Body of pancreas (tissue), 4 donors: ENCODE measurements around the gene SLFN12L. TPM values are rescaled to one million over a fixed set of nuclear protein-coding genes. Genes with fewer than 3 reads are reported as not detected.
"Not testable (repeated sequence)": the region's sequence is repeated elsewhere in the genome, so short reads cannot be mapped to it uniquely, and the experiment has no call there.

ENCODE experiments used
- ATAC-seq: fragments of 150-250 bp; one replicate; pipeline ENCODE4 v1.9.1; 2016
- DNase-seq, 4 donors: peaks; one replicate each; pipeline ENCODE4 v3.0.0-alpha.2; 2019
- H3K27ac ChIP-seq, 4 donors: fragments of 200-600 bp; sonication (generic); 1 replicate in 3 of 4; 2 replicates in 1 of 4; pipeline versions ENCODE4 v1.5.1 to v1.6.1; 2016 to 2019; ENCODE audit warnings: mild to moderate bottlenecking in 1 of 4, mixed read lengths in 1 of 4, moderate library complexity in 1 of 4
- H3K27me3 ChIP-seq, 2 donors: fragments of 200-600 bp; sonication (generic); one replicate each; pipeline ENCODE4 v1.6.0; 2016; ENCODE audit warnings: mild to moderate bottlenecking in 1 of 2
- H3K36me3 ChIP-seq, 2 donors: fragments of 200-600 bp; sonication (generic); replicated peaks in 1 of 2; 2 replicates each; pipeline ENCODE4 v1.5.1; 2016; ENCODE audit warnings: low read depth in 2 of 2; ENCODE audit not compliant: insufficient read depth in 1 of 2
- H3K4me1 ChIP-seq: fragments of 200-600 bp; sonication (generic); one replicate; pipeline ENCODE4 v1.6.0; 2016
- H3K4me3 ChIP-seq, 2 donors: fragments of 200-600 bp; sonication (generic); 1 replicate in 1 of 2; 2 replicates in 1 of 2; pipeline ENCODE4 v1.5.1; 2016 to 2019
- H3K9me3 ChIP-seq, 3 donors: fragments of 200-600 bp; sonication (generic); 1 replicate in 2 of 3; 2 replicates in 1 of 3; pipeline ENCODE4 v1.5.1; 2016
- POLR2A ChIP-seq, 3 donors: fragments of 450-650 bp; IDR thresholded peaks; one replicate each; pipeline ENCODE4 v1.6.1; 2016; ENCODE audit warnings: antibody characterized with exemption in 3 of 3, mild to moderate bottlenecking in 2 of 3
- WGBS, 2 donors: methylation state at CpG; one replicate each; pipeline ENCODE4 v1.1.5; 2017; 5-methylcytosine and 5-hydroxymethylcytosine counted together
- intact Hi-C: fragments of 100-400 bp; cut with DNase I; formaldehyde crosslinking; loops from one replicate; pipeline ENCODE4 v1.15.1; 2023
- total RNA-seq, 2 donors: library from RNA; depleted of rRNA; stranded (reverse); fragments of >200 nt; gene quantifications; one replicate each; pipeline ENCODE4 v1.1.0, GENCODE V29; 2016
- TF ChIP-seq, protein P1 (sequence below), 7 experiments: fragments of 450-650 bp in 4 of 7; fragments of 200-600 bp in 3 of 7; sonication (generic) in 3 of 7; IDR thresholded peaks; one replicate each; pipeline ENCODE4 v1.5.1; 2016 to 2019; ENCODE audit warnings: antibody characterized with exemption in 7 of 7

SLFN12L gene
- total RNA-seq, 2 donors from 2014 or later, result 0.78 to 1.6 TPM

- 21 to 27% methylated on average over 2 of the region's 2 CpGs for WGBS, 2 donors
- no peaks in the 10 kb centered on the region for H3K4me1 ChIP-seq
- no peaks in the 10 kb centered on the region for H3K36me3 ChIP-seq
- H3K27me3 ChIP-seq, result peaks cover 0 to 6% of the 10 kb centered on the region in 2 donors
- TF ChIP-seq POLR2A (IDR thresholded peaks at IDR 0.05), result no peak
- TF ChIP-seq, protein P1, sequence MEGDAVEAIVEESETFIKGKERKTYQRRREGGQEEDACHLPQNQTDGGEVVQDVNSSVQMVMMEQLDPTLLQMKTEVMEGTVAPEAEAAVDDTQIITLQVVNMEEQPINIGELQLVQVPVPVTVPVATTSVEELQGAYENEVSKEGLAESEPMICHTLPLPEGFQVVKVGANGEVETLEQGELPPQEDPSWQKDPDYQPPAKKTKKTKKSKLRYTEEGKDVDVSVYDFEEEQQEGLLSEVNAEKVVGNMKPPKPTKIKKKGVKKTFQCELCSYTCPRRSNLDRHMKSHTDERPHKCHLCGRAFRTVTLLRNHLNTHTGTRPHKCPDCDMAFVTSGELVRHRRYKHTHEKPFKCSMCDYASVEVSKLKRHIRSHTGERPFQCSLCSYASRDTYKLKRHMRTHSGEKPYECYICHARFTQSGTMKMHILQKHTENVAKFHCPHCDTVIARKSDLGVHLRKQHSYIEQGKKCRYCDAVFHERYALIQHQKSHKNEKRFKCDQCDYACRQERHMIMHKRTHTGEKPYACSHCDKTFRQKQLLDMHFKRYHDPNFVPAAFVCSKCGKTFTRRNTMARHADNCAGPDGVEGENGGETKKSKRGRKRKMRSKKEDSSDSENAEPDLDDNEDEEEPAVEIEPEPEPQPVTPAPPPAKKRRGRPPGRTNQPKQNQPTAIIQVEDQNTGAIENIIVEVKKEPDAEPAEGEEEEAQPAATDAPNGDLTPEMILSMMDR (IDR thresholded peaks at IDR 0.05), result no peak
- no peak overlapping the region for H3K27ac ChIP-seq
- DNase-seq, result no peak
- ATAC-seq, result no peak
- no peak overlapping the region for H3K4me3 ChIP-seq
- intact Hi-C loops, result no loop called here
- H3K9me3 ChIP-seq, result peaks cover 0 to 5% (median 0%) of the 10 kb centered on the region in 3 donors
Observed at GRCh38 chr17:35514564-35514963, 22.9 kb downstream of the SLFN12L start.

- Histone ChIP-seq H3K27me3 (peaks cover 0 to 6% of the 10 kb centered on the region in 2 donors), H3K9me3 (peaks cover 0 to 7% (median 0%) of the 10 kb centered on the region in 3 donors), H3K4me1 (no peaks in the 10 kb centered on the region), H3K4me3 (no peak overlapping the region), H3K36me3 (no peaks in the 10 kb centered on the region), H3K27ac (no peak overlapping the region)
- 70 to 86% methylated on average over 2 of the region's 2 CpGs for WGBS, 2 donors
- TF ChIP-seq, protein P1 (IDR thresholded peaks at IDR 0.05), result no peak
- TF ChIP-seq POLR2A (IDR thresholded peaks at IDR 0.05), result no peak
- no peak for DNase-seq
- intact Hi-C loops, result no loop called here
- no peak for ATAC-seq
Observed at GRCh38 chr17:35510052-35510451, 27.4 kb downstream of the SLFN12L start.

- H3K36me3 ChIP-seq, H3K27ac ChIP-seq, H3K9me3 ChIP-seq, intact Hi-C loops, H3K4me3 ChIP-seq, DNase-seq, H3K4me1 ChIP-seq, ATAC-seq, H3K27me3 ChIP-seq: not testable (repeated sequence)
- WGBS, 2 donors, result 37 to 47% methylated on average over 3 of the region's 3 CpGs
Observed at GRCh38 chr17:35507714-35508113, 29.8 kb downstream of the SLFN12L start.

DNA sequence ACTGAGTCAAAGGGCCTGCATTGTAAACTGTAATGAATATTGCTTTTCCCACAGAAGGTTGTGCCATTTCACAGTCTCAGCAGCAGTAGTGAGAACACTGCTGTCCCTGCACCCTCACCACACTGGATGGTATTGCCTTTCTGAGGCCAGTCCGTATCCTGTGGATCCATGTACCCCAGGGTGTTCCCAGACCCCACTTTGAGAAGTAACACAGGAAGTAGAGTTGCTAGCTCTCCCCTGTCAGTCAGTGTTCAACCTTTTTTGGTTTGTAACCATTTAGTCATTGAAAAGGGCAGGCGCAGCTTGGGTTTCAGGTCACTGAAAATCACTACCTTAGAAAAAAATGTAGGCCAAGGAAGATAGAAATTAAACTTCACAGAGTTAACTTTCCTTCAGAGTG is 37.9 kb downstream of the SLFN12L start:
- 73 to 76% methylated on average over 2 of the region's 2 CpGs for WGBS, 2 donors
- intact Hi-C loops, result no loop called here
- no peaks in the 10 kb centered on the region for H3K36me3 ChIP-seq
- no peak for DNase-seq
- TF ChIP-seq POLR2A (IDR thresholded peaks at IDR 0.05), result no peak
- TF ChIP-seq, protein P1 (IDR thresholded peaks at IDR 0.05), result no peak
- peaks cover 0 to 29% of the 10 kb centered on the region in 2 donors for H3K27me3 ChIP-seq
- H3K4me3 ChIP-seq, result no peak overlapping the region
- H3K9me3 ChIP-seq, result peaks cover 0 to 4% (median 0%) of the 10 kb centered on the region in 3 donors
- ATAC-seq, result no peak
- H3K4me1 ChIP-seq, result peaks cover 6% of the 10 kb centered on the region
- no peak overlapping the region for H3K27ac ChIP-seq

DNA sequence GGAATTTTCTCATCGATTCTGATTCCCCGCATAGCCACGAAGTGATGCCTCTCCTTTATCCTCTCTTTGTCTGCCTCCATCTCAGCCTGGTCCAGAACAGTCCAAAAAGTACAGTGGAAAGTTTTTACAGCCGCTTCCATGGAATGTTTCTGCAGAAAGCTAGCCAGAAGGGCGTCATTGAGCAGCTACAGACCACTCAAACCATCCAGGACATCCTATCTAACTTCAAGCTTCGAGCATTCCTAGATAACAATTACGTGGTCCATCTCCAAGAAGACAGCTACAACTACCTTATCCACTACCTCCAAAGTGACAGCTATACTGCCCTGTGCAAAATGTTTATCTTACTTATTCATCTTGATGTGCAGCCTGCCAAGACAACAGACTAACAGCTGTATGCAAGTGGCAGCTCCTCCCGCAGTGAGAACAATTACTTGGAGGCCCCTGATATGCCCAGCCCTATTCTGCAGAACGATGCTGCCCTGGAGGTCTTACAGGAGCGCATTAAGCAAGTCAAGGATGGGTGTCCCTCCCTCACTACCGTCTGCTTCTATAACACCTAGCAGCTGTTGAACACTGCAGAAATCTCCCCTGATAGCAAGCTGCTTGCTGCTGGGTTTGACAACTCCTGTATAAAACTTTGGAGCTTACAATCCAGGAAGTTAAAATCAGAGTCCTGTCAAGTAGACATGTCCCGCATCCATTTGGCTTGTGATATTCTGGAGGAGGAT is 38.9 kb downstream of the SLFN12L start:
- ATAC-seq (no peak), DNase-seq (no peak)
- peaks cover 6% of the 10 kb centered on the region for H3K4me1 ChIP-seq
- 17 to 21% methylated on average over 12 of the region's 12 CpGs for WGBS, 2 donors
- peaks cover 0 to 32% of the 10 kb centered on the region in 2 donors for H3K27me3 ChIP-seq
- intact Hi-C loops, result no loop called here
- H3K9me3 ChIP-seq, result peaks cover 0 to 4% (median 0%) of the 10 kb centered on the region in 3 donors
- TF ChIP-seq, protein P1 (IDR thresholded peaks at IDR 0.05), result no peak
- TF ChIP-seq POLR2A (IDR thresholded peaks at IDR 0.05), result no peak
- no peak overlapping the region for H3K4me3 ChIP-seq
- H3K36me3 ChIP-seq, result no peaks in the 10 kb centered on the region
- no peak overlapping the region for H3K27ac ChIP-seq
